Activated B cell treated with CpG ODN at 0.5 μM for 24 hours (primary cell): Measurements from ENCODE around the gene TCAP. TPM values are rescaled to one million over a fixed set of nuclear protein-coding genes. Genes with fewer than 3 reads are reported as not detected.

Experiments used
- ATAC-seq: fragments of 200-7000 bp; cut with Tn5 transposase; one replicate; pipeline ENCODE4 v1.10.0; 2021; ENCODE audit warnings: low read depth, mild to moderate bottlenecking, moderate library complexity
- CTCF ChIA-PET: fragments of 350-600 bp; sonication (Branson Sonifier 250); formaldehyde crosslinking; loops from one replicate; lab custom pipeline; 2021; ENCODE audit warnings: antibody characterized with exemption; lab: Charles Lee
- POLR2A ChIA-PET: fragments of 350-600 bp; sonication (Branson Sonifier 250); formaldehyde crosslinking; loops from one replicate; lab custom pipeline; 2021; ENCODE audit warnings: antibody characterized with exemption; lab: Charles Lee
- DNase-seq: peaks from one replicate; pipeline ENCODE4 v3.0.0; 2022
- H3K27ac Mint-ChIP-seq: one replicate; pipeline ENCODE4 v1.8.0; 2020; ENCODE audit warnings: mixed read lengths
- H3K27me3 Mint-ChIP-seq: one replicate; pipeline ENCODE4 v1.8.0; 2021; ENCODE audit warnings: mixed read lengths
- H3K36me3 Mint-ChIP-seq: one replicate; pipeline ENCODE4 v1.8.0; 2021; ENCODE audit warnings: low read depth, mixed read lengths
- H3K4me1 Mint-ChIP-seq: one replicate; pipeline ENCODE4 v1.8.0; 2021; ENCODE audit warnings: mixed read lengths
- H3K4me3 Mint-ChIP-seq: one replicate; pipeline ENCODE4 v1.8.0; 2020; ENCODE audit warnings: mild to moderate bottlenecking, mixed read lengths
- H3K9me3 Mint-ChIP-seq: one replicate; pipeline ENCODE4 v1.8.0; 2020; ENCODE audit warnings: mixed read lengths
- CTCF ChIP-seq: fragments of 200-600 bp; IDR thresholded peaks from one replicate; pipeline ENCODE4 v1.8.0; 2022; ENCODE audit warnings: antibody characterized with exemption, mild to moderate bottlenecking
- intact Hi-C: fragments of 100-400 bp; cut with micrococcal nuclease; formaldehyde crosslinking; loops from one replicate; pipeline ENCODE4 v1.15.1; 2024
- total RNA-seq: library from RNA; stranded (reverse); gene quantifications from 2 replicates; pipeline ENCODE4 v1.2.3, GENCODE V29; 2022

The TCAP gene
- 2.1 and 2.3 TPM in 2 replicates for total RNA-seq

GRCh38 chr17:39664581-39665561 is at the start of gene TCAP:
TCAP (plus strand) TSS chr17:39665349; CDS start chr17:39665360, 11 bp downstream.
- Mint-ChIP-seq H3K27me3 (peaks cover 12% of the 10 kb centered on the region), H3K4me3 (no peak within 1 kb of the TSS), H3K4me1 (peaks cover 35% of the 10 kb centered on the region), H3K27ac (no peak within 1 kb of the TSS), H3K36me3 (peaks cover 22% of the 10 kb centered on the region), H3K9me3 (no peaks in the 10 kb centered on the region)
- intact Hi-C loops: loop anchor here (5.0 kb wide), 2 partner anchors 67 to 457 kb away; partner anchors contain the start of genes MIEN1 and MSL1
- ChIA-PET POLR2A (interaction anchor here (1.0 to 1.6 kb wide), 2 partner anchors 10 kb away, joined by 4 to 5 read pairs; no protein-coding TSS in a partner anchor), CTCF (interaction anchor here (0.9 to 2.7 kb wide), 3 partner anchors 10 to 41 kb away, joined by 3 to 16 read pairs (median 3); no protein-coding TSS in a partner anchor)
- no peak for TF ChIP-seq CTCF
- DNase-seq (no peak), ATAC-seq (no peak)

GRCh38 chr17:39615434-39615833 is 49.7 kb upstream of the TCAP start:
- CTCF ChIA-PET: interaction anchor here (1.5 kb wide), 1 partner anchor 8 kb away, joined by 5 read pairs; no protein-coding TSS in a partner anchor
- DNase-seq (no peak), ATAC-seq (no peak)
- Mint-ChIP-seq H3K27me3 (peaks cover 15% of the 10 kb centered on the region), H3K4me3 (no peak overlapping the region), H3K36me3 (no peaks in the 10 kb centered on the region), H3K4me1 (peaks cover 12% of the 10 kb centered on the region), H3K9me3 (no peaks in the 10 kb centered on the region), H3K27ac (no peak overlapping the region)
- no peak for TF ChIP-seq CTCF
- intact Hi-C loops: no loop called here
- POLR2A ChIA-PET: interaction anchor here (1.4 kb wide), 1 partner anchor 10 kb away, joined by 4 read pairs; no protein-coding TSS in a partner anchor

GRCh38 chr17:39617100-39617445 is 48.1 kb upstream of the TCAP start:
- Mint-ChIP-seq H3K9me3 (no peaks in the 10 kb centered on the region), H3K4me1 (peaks cover 15% of the 10 kb centered on the region), H3K36me3 (no peaks in the 10 kb centered on the region), H3K27ac (no peak overlapping the region), H3K4me3 (peak overlapping the region; percentile 72), H3K27me3 (peaks cover 6% of the 10 kb centered on the region)
- ATAC-seq: no peak
- DNase-seq: no peak
- ChIA-PET POLR2A (interaction anchor here (0.6 to 1.0 kb wide), 2 partner anchors 18 to 187 kb away, joined by 3 to 4 read pairs; no protein-coding TSS in a partner anchor), CTCF (interaction anchor here (0.7 to 2.2 kb wide), 2 partner anchors 69 to 113 kb away, joined by 4 to 9 read pairs; partner anchors contain the start of gene MIEN1)
- no peak for TF ChIP-seq CTCF
- intact Hi-C loops: no loop called here

GRCh38 chr17:39617446-39618245 is 47.5 kb upstream of the TCAP start:
- POLR2A ChIA-PET: interaction anchor here (0.6 to 2.5 kb wide), 5 partner anchors 11 to 363 kb away, joined by 3 to 9 read pairs (median 4); partner anchors contain the start of gene PSMD3
- intact Hi-C loops: loop anchor here (1.0 kb wide), 2 partner anchors 20 to 137 kb away; partner anchors contain the start of gene STARD3
- H3K27ac Mint-ChIP-seq: no peak overlapping the region

More at GRCh38 chr17:39617446-39618245, 47.5 kb upstream of the TCAP start:
- DNase-seq (peak; percentile 69), ATAC-seq (peak; percentile 57)
- no peaks in the 10 kb centered on the region for H3K36me3 Mint-ChIP-seq
- no peak for TF ChIP-seq CTCF
- CTCF ChIA-PET: interaction anchor here (0.7 to 2.2 kb wide), 2 partner anchors 70 to 112 kb away, joined by 4 to 9 read pairs; partner anchors contain the start of gene MIEN1
- H3K4me1 Mint-ChIP-seq: peaks cover 21% of the 10 kb centered on the region
- no peaks in the 10 kb centered on the region for H3K9me3 Mint-ChIP-seq
- peaks cover 6% of the 10 kb centered on the region for H3K27me3 Mint-ChIP-seq
- peak overlapping the region; percentile 83 for H3K4me3 Mint-ChIP-seq
